ENCODE results near the gene TFEC.
A peak's percentile ranks its signal among the peaks of the same experiment; 100 is the strongest.

TFEC gene

GRCh38 chr7:115914951-115915350 lies 115.6 kb downstream of the TFEC start:
- H3K9me3 Mint-ChIP-seq, result no peaks in the 10 kb centered on the region
- H3K4me3 Mint-ChIP-seq, result no peak overlapping the region
- H3K4me1 Mint-ChIP-seq, result peaks cover 12% of the 10 kb centered on the region
- no peaks in the 10 kb centered on the region for H3K27me3 Mint-ChIP-seq
- no peak overlapping the region for H3K27ac Mint-ChIP-seq
- no peaks in the 10 kb centered on the region for H3K36me3 Mint-ChIP-seq
- peak; percentile 45 for ATAC-seq

- Mint-ChIP-seq H3K27me3 (no peaks in the 10 kb centered on the region), H3K4me3 (no peak overlapping the region), H3K4me1 (peaks cover 6% of the 10 kb centered on the region), H3K36me3 (no peaks in the 10 kb centered on the region), H3K27ac (no peak overlapping the region), H3K9me3 (no peaks in the 10 kb centered on the region)
- ATAC-seq, result no peak
These were observed 119.1 kb downstream of the TFEC start for GRCh38 chr7:115911465-115911864.

- no peaks in the 10 kb centered on the region for H3K27me3 Mint-ChIP-seq
- H3K4me1 Mint-ChIP-seq, result peaks cover 6% of the 10 kb centered on the region
- no peaks in the 10 kb centered on the region for H3K9me3 Mint-ChIP-seq
- H3K36me3 Mint-ChIP-seq, result no peaks in the 10 kb centered on the region
- H3K4me3 Mint-ChIP-seq, result no peak overlapping the region
- H3K27ac Mint-ChIP-seq, result no peak overlapping the region
- no peak for ATAC-seq
These were observed 119.9 kb downstream of the TFEC start for GRCh38 chr7:115910541-115911164.

GRCh38 chr7:115906731-115907130 lies 123.8 kb downstream of the TFEC start:
- no peak overlapping the region for H3K27ac Mint-ChIP-seq
- H3K27me3 Mint-ChIP-seq, result no peaks in the 10 kb centered on the region
- H3K36me3 Mint-ChIP-seq, result no peaks in the 10 kb centered on the region
- H3K4me1 Mint-ChIP-seq, result peaks cover 6% of the 10 kb centered on the region
- ATAC-seq, result no peak
- no peak overlapping the region for H3K4me3 Mint-ChIP-seq
- no peaks in the 10 kb centered on the region for H3K9me3 Mint-ChIP-seq

GRCh38 chr7:115889669-115889984 lies 140.9 kb downstream of the TFEC start:
- no peaks in the 10 kb centered on the region for H3K4me1 Mint-ChIP-seq
- ATAC-seq, result no peak
- no peaks in the 10 kb centered on the region for H3K36me3 Mint-ChIP-seq
- no peak overlapping the region for H3K4me3 Mint-ChIP-seq
- no peak overlapping the region for H3K27ac Mint-ChIP-seq
- peaks cover 12% of the 10 kb centered on the region for H3K9me3 Mint-ChIP-seq
- peaks cover 14% of the 10 kb centered on the region for H3K27me3 Mint-ChIP-seq

- no peak for ATAC-seq
- Mint-ChIP-seq H3K36me3 (no peaks in the 10 kb centered on the region), H3K27me3 (peaks cover 14% of the 10 kb centered on the region), H3K9me3 (peaks cover 12% of the 10 kb centered on the region), H3K4me1 (no peaks in the 10 kb centered on the region), H3K4me3 (no peak overlapping the region), H3K27ac (no peak overlapping the region)
These were observed 141.4 kb downstream of the TFEC start for GRCh38 chr7:115888981-115889668.

GRCh38 chr7:115885550-115885949 lies 145.0 kb downstream of the TFEC start:
- peaks cover 8% of the 10 kb centered on the region for H3K9me3 Mint-ChIP-seq
- no peak overlapping the region for H3K4me3 Mint-ChIP-seq
- H3K27me3 Mint-ChIP-seq, result peaks cover 14% of the 10 kb centered on the region
- no peak overlapping the region for H3K27ac Mint-ChIP-seq
- no peaks in the 10 kb centered on the region for H3K4me1 Mint-ChIP-seq
- no peaks in the 10 kb centered on the region for H3K36me3 Mint-ChIP-seq
- ATAC-seq, result no peak
